ENCODE results near the gene TGFBR3. TPM values are rescaled to one million over a fixed set of nuclear protein-coding genes. Genes with fewer than 3 reads are reported as not detected.

TGFBR3 gene
- polyA plus RNA-seq (ENCODE audit: insufficient read depth in 1 of 5, insufficient read length in 5 of 5, low replicate concordance in 1 of 5) = 10 to 100 TPM; 29.0 to 53.2 (median 48.1) TPM
- long read RNA-seq, donor 1, full-length matches to known transcripts = 2 of 2 reads
- long read RNA-seq, donor 1, partial matches to known transcripts = 0 of 2 reads
- long read RNA-seq, donor 1, other reads (novel, unspliced or antisense) = 0 of 2 reads
- long read RNA-seq, donor 2 = 0 reads
- long read RNA-seq, donor 3 = 0 reads
- long read RNA-seq, donor 4 = 0 reads
- long read RNA-seq, donor 5, full-length matches to known transcripts = 2 of 2 reads
- long read RNA-seq, donor 5, partial matches to known transcripts = 0 of 2 reads
- long read RNA-seq, donor 5, other reads (novel, unspliced or antisense) = 0 of 2 reads
- long read RNA-seq, donor 6, full-length matches to known transcripts = 8 of 8 reads
- long read RNA-seq, donor 6, partial matches to known transcripts = 0 of 8 reads
- long read RNA-seq, donor 6, other reads (novel, unspliced or antisense) = 0 of 8 reads
- long read RNA-seq, donor 7, full-length matches to known transcripts = 6 of 18 reads
- long read RNA-seq, donor 7, partial matches to known transcripts = 12 of 18 reads
- long read RNA-seq, donor 7, other reads (novel, unspliced or antisense) = 0 of 18 reads
- long read RNA-seq, donor 8, partial matches to known transcripts = 0 of 1 reads
- long read RNA-seq, donor 8, other reads (novel, unspliced or antisense) = 0 of 1 reads

- peak; percentile 97 for DNase-seq
Measured at GRCh38 chr1:91885716-91886506, at the start of gene TGFBR3. TGFBR3 (minus strand) TSS chr1:91886151; CDS start chr1:91861531, 24,620 bp downstream.

DNA sequence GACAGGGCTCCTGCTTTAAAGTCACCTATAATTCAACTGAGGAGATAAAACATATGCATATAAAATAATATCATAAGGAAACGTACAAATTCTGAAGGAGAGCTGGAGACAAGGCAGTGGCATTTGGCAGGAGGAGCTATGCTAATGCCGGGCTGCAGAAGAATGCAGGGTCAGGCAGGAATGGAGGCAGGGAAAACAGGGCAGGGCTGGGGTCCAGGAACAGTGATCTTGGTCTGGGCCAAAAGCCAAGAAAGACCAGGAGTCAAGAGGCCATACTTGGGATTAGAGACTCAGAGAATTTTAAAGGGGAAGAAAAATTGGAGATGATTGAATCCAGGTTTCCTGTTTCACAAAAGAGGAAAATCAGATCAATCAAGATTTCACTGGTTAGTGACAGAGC is 43.3 kb upstream of the TGFBR3 start:
- DNase-seq = peak; percentile 20 to 31

DNA sequence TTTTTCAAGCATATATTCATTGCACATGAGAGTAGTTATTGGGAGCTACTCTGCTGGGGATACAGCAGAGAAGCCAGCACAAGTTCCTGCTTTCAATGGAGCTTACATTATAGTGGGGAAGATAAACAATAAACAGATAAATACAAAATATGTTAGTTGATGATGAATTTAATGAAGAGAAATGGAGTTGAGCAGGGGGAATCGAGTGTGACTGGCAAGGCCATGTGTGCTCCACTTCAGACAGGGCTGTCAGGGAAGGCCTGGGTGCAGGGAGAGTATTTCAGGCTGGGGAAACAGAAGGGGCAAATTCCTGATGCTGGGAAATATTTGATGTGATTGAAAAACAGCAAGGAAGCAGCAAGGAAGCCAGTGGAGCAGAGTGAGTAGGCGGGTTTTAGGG is 42.1 kb upstream of the TGFBR3 start:
- no peak for DNase-seq

- no peak for DNase-seq
Measured at GRCh38 chr1:91925644-91926435, 39.9 kb upstream of the TGFBR3 start.

DNA sequence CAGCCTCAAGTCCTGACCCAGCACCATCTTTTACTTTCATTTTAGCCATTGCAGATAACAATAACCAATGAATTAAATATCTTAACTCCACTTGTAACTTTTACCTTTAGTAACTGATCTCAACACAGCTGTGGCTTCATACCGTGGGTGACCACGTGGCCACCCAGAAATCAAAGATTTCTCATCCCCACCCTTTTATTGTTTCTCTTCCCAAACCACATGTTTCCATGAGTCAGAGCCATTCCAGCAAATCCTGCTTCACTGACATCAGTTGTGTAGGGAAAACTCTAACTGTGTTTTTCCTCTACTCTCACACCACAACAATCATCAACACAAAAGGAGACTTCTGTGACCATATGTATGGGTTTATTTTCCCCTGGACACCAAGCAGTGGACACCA is 38.2 kb upstream of the TGFBR3 start:
- no peak for DNase-seq

DNA sequence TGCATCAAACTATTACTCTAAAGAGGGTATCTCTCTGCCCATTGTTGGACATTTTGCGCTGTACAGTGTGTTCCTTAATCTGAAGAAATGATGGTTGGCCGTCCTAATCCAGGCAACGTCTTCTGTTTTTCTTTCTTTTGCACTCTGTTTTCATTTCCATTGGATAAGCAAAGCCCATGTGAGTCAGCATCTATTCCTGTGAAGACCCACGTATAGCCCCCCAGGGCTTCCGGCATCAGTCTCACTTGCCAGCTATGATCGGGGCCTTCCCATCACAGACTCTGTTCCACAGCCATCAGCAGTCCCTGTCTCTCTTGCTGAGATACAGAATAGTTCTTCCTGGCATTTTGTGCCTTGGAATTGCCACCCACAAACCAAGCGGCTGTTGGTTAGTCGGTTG is 34.0 kb upstream of the TGFBR3 start:
- no peak for DNase-seq

DNA sequence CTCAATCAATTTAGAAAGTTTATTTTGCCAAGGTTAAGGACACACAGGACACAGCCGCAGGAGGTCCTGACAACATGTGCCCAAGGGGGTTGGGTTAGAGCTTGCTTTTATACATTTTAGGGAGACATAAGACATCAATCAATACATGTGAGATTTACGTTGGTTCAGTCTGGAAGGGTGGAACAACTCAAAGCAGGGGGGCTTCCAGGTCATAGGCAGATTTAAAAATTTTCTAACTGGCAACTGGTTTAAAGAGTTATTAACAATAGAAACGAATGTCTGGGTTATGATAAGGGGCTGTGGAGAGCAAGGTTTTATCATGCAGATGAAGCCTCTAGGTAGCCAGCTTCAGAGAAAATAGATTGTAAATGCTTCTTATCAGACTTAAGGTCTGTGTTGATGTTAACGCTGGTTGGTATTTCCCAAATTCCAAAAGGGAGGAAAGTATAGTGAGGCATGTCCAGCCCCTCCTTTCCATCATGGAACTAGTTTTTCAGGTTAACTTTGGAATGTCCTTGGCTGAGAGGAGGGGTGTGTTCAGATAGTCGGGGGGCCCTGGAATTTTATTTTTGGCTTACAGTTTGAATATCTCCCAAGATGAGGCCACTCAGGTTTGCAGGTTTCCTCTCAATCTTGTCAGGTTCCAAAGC is 31.0 kb upstream of the TGFBR3 start:
- DNase-seq = no peak

GRCh38 chr1:91916046-91916445 is 30.1 kb upstream of the TGFBR3 start:
- DNase-seq = no peak

DNA sequence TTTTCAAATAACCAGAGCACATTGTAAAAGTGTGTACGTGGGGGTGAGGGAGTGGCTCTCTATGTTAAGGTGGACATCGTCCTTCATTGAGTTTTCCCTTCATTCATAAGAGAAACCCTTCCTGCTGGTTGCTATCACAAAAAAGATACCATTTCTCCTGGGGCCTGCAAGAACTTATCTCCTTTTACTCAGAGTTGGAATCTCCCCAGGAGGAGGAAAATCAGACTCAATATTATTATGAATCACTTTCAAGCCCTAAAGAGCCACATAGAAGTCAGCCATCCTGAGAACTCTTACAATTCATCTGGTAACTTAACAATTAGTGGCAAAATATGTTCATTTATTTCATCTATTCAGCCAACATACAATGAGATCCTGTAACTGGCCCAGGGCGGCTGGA is 27.1 kb upstream of the TGFBR3 start:
- DNase-seq = no peak

GRCh38 chr1:91912266-91912665 is 26.3 kb upstream of the TGFBR3 start:
- no peak for DNase-seq

- no peak for DNase-seq
Measured at GRCh38 chr1:91901231-91901630, 15.3 kb upstream of the TGFBR3 start.

DNA sequence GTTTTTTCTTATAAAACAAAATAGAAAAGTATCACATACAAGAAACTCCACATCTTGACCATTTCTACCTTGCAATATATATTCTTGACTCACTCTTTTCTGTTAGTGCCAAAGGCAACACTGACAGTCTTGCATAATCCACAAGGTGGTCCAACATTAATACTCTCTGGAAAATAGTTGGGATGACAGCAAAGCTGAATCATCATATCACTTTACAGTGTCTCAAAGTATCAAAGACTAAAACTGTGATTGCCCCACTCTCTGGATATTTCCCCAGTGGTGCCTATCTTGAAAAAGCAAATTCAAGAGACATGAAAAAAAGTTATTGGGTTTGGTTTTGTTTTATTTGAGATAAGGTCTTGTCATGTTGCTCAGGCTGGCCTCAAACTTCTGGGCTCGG is 14.6 kb upstream of the TGFBR3 start:
- no peak for DNase-seq

DNA sequence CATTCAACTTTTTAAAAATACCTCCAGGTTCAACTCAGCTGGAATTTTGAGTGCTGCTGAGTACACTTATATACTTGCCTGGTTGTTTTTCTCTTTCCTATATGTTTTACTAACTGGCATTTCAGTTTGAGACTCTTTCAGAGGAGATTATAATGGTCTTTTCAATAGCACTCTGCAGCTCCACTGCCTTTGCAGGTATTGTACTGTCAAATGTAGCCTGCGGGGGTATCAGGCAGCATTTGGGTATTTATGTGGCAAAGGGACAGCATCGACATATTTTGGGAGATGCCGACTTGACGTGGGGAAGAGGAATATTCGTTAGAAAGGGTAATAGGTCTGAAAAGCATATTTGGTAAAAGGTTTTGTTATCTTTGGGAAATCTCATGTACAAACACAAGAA is 11.1 kb upstream of the TGFBR3 start:
- no peak for DNase-seq

DNA sequence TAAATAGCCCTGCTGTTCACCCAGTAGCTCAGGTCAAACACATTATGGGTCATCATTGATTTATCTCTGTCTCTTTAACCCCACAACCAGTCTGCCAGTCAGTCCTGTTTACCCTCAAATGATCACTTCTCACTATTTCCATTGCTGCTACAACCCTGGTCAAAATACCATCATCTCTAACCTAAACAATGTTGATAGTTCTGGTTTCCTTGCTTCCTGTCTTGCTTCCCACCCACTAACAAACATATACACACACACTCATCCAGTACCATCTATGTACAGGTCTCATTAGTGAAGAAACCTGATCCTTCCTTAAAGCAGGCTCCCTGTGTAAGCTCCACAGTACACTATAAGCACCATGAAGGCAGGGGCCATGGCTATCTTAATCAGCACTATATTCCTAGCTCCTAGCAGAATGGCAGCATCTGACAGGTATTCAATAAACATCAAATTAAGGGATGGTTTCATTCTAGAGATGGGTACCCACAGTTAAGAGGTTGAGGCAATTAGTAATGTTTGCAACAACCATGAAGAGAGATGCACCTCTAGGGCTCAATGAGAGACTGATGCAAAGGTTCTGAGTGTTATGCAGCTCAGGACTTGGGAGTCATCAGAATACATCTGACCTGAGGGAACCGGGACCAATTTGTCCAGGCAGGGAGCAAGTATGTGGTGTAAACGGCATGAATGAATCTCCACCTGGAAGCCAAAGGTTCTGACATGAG is 10.0 kb upstream of the TGFBR3 start:
- no peak for DNase-seq

GRCh38 chr1:91894036-91894761 is 8.2 kb upstream of the TGFBR3 start:
- no peak for DNase-seq

DNA sequence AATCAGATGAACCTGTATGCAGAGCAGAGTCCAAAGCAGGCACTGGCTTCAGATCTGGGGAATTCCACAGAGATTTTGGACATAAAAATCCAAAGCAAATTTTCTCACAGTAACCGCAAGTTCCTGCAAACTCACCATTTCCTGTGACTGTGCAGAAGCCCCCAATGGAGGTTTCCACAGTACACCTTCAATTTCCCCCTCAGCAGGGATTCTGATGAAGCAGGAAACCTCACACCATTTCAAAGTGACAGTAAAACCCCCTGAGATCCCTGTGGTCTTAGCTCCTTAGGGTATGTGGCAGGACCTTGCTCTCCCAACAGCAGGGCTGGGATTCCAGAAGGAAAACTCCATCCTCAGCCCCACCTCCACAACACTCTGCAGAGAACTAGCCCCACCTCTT is 6.0 kb upstream of the TGFBR3 start:
- no peak for DNase-seq

- DNase-seq = peak; percentile 90 to 94
Measured at GRCh38 chr1:91891454-91891853, 5.5 kb upstream of the TGFBR3 start.

DNA sequence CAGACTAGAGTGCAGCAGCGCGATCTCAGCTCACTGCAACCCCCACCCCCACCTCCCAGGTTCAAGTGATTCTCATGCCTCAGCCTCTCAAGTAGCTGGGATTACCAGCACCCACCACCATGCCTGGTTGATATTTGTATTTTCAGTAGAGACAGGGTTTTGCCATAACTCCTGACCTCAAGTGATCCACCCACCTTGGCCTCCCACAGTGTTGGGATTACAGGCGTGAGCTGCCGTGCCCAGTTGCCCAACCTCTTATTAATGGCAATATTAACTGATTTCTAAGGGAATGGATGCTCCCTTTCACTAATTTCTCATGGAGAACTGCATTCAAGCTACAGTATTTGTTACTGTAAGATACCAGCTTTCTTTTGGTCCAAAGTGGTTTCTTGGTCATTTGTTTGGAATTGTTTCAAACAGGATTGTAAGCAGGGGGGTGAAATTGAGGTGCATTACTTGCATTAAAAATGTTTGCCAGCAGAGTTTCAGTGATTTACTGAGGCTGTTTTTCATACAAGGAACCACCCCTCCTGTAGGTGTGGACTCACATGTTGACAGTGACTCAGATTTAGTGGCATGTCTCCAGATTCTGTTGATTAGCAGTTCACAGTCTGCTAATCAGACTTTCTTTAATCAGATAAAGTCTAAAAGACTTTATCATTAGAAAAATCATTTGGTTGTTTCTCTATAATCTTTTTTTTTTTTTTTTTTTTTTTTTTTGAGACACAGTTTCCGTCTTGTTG is 3.9 kb upstream of the TGFBR3 start:
- no peak for DNase-seq

- DNase-seq = peak in 1 of 2 donors; percentile 39
Measured at GRCh38 chr1:91885213-91885715, 687 bp downstream of the TGFBR3 start.
